Stimulated activated CD4-positive, alpha-beta T cell treated with anti-CD3 and anti-CD28 coated beads, TNF-alpha, amount 100 ng/mL, for 48 hours (primary cell): ENCODE data around the gene GCH1.

Experiments
- DNase-seq, 3 donors: peaks; one replicate each; pipeline ENCODE4 v3.0.0-alpha.2; 2020; ENCODE audit warnings: low read depth in 3 of 3

Gene GCH1

DNA sequence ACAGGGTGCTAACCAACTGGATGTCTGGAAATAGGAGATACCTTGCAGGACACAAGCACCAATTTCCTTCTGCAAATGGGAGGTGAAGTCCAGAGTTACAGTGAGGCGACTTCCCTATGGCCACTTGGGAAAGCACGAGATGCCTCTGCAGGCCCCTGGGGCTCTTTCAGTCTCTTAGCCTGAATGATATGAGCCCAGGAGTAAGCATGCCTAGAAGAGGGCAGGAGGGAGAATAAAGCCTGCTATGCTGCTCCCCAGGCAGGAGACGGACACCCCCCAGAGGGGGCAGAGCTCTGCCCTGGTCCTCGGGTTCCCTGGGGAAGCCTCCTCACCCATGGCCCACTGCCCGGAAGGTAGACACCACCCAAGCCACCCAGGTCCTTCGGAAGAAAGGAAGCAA, 105.1 kb downstream of the GCH1 start:
- DNase-seq: no peak

DNA sequence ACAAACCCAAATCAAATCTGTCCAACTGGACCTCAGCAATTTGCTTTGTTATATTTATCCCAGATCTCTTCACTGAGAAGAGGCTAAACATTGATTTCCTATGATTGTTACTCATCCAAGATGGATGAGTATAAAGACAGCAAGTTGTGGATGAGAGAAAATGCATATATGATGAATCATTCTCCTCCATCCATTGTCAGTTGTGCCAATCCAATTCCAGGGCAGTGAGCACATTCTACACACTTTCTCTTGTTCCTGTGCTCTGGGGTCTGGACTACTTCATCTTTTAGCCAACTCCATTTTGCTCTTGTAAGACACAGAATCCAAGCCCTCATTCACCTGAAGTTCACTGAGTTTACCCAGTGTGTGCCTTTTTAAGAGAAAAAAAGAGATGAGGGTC, 105.7 kb downstream of the GCH1 start:
- no peak for DNase-seq

DNA sequence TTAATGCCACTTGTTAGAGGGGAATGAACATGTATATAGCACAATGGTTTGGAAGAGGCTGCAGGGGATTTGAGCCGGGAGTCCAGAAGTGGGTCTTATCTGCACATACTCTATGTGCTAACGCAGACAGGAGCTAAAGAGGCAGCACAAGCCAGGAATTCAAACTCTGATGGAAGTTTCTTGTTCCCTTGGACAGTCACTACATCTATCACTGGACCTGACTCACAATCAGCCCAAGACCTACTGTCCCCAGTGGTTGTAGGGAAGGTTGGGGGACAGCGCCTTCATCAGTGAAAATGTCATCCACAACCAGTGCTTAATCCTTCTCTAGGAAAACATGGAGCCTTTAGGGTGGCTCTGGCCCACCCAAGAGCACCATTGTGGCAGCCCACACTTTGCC, 107.8 kb downstream of the GCH1 start:
- no peak for DNase-seq

DNA sequence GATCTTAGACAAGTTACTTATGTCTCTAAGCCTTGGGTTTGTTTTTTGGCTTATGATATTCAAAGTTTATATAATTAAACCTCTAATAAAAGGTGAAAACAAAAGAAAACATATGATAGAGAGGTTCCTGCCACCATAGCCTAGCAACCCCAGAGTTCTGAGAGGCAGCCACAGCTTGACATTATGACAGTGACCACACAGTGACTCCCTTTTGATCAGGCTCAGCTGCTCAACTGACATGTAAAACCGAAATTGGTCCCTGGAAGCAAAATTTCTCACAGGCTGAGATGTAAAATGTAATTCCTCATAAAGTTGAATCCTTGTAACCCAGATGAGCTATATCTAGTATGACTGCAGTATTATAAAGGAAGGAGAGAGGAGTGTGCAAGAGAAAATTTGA, 108.5 kb downstream of the GCH1 start:
- DNase-seq: no peak

DNA sequence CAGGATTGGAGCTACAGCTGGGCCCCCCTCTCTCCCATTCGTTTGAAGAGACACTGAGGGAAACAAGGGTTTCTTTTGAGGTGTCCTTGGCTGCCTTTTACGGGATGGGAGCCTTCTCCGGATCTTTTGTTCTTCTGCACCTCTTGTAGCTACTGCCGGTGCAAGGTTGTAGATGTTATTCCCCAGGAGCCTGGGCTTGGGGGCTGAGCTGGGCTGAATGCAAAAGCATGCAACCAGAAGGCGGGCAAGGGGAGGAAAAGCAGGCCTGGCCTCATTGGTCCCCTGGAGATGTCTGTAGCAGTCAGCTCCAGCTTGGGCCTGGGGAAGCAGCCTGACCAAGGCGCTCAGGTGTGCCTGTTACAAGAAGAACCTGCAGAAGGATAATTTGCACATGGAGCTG, 110.3 kb downstream of the GCH1 start:
- DNase-seq: no peak
